Muscle layer of colon (tissue), 2 donors: Measurements from ENCODE around the gene CHCHD6.

ENCODE experiments used
- H3K27ac ChIP-seq: one replicate; pipeline ENCODE4 v1.7.0; 2013; ENCODE audit warnings: low read depth, mild to moderate bottlenecking, low read length, moderate library complexity
- H3K27me3 ChIP-seq, 2 donors: one replicate each; pipeline ENCODE4 v1.7.0; 2013; ENCODE audit warnings: low read length in 2 of 2, mild to moderate bottlenecking in 2 of 2; ENCODE audit not compliant: insufficient read depth in 2 of 2, control insufficient read depth in 1 of 2
- H3K36me3 ChIP-seq: one replicate; pipeline ENCODE4 v1.7.0; 2013; ENCODE audit warnings: mild to moderate bottlenecking, low read length; ENCODE audit not compliant: insufficient read depth
- H3K4me1 ChIP-seq: one replicate; pipeline ENCODE4 v1.7.0; 2013; ENCODE audit warnings: mild to moderate bottlenecking, low read length; ENCODE audit not compliant: insufficient read depth
- H3K4me3 ChIP-seq, 2 donors: one replicate each; pipeline ENCODE4 v1.7.0; 2013; ENCODE audit warnings: low read length in 2 of 2, low read depth in 1 of 2, mild to moderate bottlenecking in 1 of 2, moderate library complexity in 1 of 2
- H3K9ac ChIP-seq: one replicate; pipeline ENCODE4 v1.7.0; 2013; ENCODE audit warnings: low read length
- H3K9me3 ChIP-seq: one replicate; pipeline ENCODE4 v1.7.0; 2013; ENCODE audit warnings: mild to moderate bottlenecking, low read length
- donor health status: abdominal sarcoma.
- donor health status: Adenocarcinoma of cecum.

Gene CHCHD6

DNA sequence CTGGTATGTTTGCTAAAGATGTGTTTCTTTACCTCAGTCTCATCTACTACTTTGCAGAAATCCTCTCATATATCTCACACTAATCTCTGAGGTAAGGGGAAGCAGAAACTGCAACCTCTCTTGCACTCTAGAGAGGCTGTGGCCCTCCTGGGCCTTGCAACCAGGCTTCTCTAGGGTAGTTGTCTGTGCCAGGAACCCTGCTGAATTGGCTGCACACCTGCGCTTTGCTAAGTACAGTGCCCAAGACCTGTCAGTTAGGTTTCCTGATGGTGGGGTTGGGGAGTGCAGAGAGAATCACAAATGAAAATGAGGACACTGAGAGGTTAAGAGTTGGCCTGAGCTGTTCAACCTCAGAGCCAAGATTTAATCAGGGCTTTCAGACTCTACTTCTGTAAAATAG lies 161.7 kb downstream of the CHCHD6 start:
- H3K4me3 ChIP-seq, result no peak overlapping the region
- H3K4me1 ChIP-seq, result no peaks in the 10 kb centered on the region
- H3K36me3 ChIP-seq, result no peaks in the 10 kb centered on the region
- H3K27me3 ChIP-seq, result no peaks in the 10 kb centered on the region
- H3K27ac ChIP-seq, result no peak overlapping the region
- no peak overlapping the region for H3K9ac ChIP-seq
- H3K9me3 ChIP-seq, result no peaks in the 10 kb centered on the region

DNA sequence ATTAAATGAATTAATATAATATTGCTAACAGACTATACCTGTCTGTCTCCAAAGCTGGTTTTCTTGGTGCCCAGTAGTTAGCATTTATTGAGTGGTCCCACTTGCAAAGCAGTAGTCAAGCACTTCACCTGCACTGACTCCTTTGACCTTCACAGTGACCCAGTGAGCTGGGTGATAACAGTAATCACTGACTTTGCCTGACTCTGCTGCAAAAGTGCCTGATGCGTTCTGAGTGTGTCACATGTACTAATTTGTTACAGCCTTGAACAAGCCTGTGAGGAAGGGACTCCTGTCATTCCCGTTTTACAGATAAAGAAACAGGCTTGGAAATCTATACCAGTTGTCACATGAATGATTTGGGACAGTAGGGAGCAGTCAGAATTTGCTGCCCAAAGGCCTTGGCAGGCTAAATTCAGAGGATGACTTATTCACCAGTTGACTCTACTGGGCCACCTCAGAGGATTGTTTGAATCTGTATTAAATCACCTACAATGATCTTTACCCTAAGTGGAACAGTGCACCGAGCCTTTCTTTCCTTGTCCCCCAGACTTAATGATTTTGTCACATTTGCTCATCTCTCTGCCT lies 162.2 kb downstream of the CHCHD6 start:
- H3K27ac ChIP-seq, result no peak overlapping the region
- no peak overlapping the region for H3K9ac ChIP-seq
- H3K4me3 ChIP-seq, result no peak overlapping the region
- H3K36me3 ChIP-seq, result no peaks in the 10 kb centered on the region
- H3K9me3 ChIP-seq, result no peaks in the 10 kb centered on the region
- no peaks in the 10 kb centered on the region for H3K27me3 ChIP-seq
- H3K4me1 ChIP-seq, result no peaks in the 10 kb centered on the region

DNA sequence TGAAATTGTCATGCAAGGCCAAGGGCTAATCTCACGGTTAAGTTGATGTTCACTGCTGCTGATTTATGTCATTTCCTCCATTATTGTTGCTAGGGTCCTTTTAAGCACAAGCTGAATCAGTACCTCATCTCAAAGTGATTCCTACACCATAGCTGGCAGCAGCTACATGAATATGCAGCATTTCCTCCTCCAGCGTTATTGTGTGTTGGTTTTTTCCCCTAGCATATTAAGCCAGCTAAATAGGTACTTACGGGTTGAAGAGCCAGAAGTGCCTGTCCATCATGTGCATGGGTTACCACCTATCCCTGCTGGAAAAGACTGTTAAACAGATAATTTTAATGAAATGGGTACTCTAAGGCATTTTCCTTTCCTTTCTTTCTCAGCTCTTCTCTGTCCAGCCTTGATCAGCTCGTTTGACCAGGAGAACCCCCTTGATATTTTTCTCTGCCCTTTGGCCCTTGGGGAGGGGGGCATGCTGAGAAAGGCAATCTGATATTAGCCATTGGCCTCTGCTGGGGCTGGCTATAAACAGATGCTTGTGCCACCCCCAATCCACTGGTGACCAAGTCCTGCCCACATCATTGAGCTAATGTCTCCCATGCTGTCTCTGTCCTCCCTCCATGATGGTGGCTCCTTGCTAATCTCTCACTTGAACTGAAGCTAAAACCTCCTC lies 163.3 kb downstream of the CHCHD6 start:
- no peaks in the 10 kb centered on the region for H3K36me3 ChIP-seq
- H3K4me1 ChIP-seq, result no peaks in the 10 kb centered on the region
- no peak overlapping the region for H3K4me3 ChIP-seq
- no peaks in the 10 kb centered on the region for H3K27me3 ChIP-seq
- no peaks in the 10 kb centered on the region for H3K9me3 ChIP-seq
- H3K9ac ChIP-seq, result no peak overlapping the region
- H3K27ac ChIP-seq, result no peak overlapping the region

DNA sequence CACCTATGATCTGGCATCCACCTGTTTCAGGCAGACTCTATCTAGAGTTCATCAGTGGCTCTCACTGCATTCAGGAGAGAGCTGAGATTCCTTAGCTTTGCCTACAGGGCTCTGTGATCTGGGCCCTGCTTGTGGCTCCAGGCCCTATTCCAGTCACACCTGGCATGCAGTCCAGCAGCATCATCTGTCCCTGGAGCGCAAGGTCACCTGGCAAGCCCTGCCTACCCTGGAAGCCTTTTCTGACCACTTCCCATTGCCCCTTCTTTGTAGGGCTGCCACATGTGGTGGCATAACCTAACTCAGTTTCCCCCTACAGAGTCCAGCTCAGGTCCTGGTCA lies 163.8 kb downstream of the CHCHD6 start:
- Histone ChIP-seq H3K4me3 (no peak overlapping the region), H3K36me3 (peaks cover 5% of the 10 kb centered on the region), H3K4me1 (no peaks in the 10 kb centered on the region), H3K27ac (no peak overlapping the region), H3K9me3 (no peaks in the 10 kb centered on the region), H3K27me3 (no peaks in the 10 kb centered on the region), H3K9ac (no peak overlapping the region)

DNA sequence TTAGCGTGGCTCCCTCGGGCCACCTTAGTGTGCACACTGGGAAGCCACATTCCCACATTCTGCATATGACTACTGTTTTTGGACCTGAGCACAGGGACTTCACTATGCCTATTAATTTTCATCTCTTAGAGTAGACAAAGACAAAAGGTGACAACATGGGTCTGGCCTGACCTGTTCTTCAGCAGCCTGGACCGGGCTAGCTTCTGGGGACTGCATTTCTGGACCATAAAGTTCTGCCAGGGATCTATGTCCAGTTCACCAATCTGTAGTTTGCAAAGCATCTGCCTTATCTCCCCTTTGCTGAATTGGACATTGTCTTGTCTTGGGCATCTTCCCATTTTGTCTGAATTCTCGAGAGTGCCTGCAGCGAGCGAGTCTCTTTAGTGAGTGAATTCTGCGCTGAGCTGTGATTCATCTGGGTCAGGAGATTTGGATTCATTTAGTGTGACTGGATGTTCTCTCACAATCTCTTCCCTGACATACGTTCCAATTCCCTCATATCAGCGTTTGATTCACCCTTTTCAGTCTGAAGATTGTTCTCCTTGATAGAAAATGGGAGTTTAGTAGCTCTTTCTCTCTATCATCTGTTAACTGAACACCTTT lies 166.7 kb downstream of the CHCHD6 start:
- Histone ChIP-seq H3K36me3 (peaks cover 6% of the 10 kb centered on the region), H3K9me3 (no peaks in the 10 kb centered on the region), H3K27me3 (no peaks in the 10 kb centered on the region), H3K9ac (no peak overlapping the region), H3K27ac (no peak overlapping the region), H3K4me1 (no peaks in the 10 kb centered on the region), H3K4me3 (no peak overlapping the region)

DNA sequence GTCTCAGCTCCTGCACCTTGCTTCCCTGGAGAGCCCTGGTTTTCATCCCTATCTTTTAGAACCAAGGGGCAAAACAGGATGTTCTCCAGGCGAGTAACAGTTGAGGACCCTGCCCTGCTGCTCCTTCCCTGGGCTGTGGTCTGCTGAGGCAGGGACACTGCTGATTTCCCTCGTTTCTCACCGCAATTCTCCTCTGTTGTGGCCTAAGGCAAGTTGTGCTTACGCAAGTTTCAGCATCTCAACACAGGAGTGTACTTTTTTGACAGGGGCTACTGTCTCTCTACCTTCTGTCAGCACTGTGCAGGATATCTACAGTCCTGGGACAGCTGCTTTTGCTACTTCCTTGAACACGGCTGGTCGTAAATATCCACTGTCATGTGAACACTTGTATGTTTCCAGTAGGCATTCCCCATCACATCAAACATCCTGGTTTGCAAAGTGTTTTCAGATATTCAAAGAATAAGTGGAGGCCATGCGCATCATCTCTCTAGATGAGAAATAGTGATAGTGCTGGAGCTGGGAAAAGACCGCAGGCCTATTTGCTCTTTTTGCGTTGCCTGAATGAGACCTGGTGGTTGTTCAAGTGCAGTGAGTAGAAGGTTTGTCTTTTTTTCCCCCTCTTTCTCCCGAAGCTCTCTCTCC lies 168.8 kb downstream of the CHCHD6 start:
- Histone ChIP-seq H3K4me3 (no peak overlapping the region), H3K9me3 (no peaks in the 10 kb centered on the region), H3K9ac (no peak overlapping the region), H3K36me3 (peaks cover 6% of the 10 kb centered on the region), H3K27me3 (no peaks in the 10 kb centered on the region), H3K4me1 (no peaks in the 10 kb centered on the region), H3K27ac (no peak overlapping the region)

DNA sequence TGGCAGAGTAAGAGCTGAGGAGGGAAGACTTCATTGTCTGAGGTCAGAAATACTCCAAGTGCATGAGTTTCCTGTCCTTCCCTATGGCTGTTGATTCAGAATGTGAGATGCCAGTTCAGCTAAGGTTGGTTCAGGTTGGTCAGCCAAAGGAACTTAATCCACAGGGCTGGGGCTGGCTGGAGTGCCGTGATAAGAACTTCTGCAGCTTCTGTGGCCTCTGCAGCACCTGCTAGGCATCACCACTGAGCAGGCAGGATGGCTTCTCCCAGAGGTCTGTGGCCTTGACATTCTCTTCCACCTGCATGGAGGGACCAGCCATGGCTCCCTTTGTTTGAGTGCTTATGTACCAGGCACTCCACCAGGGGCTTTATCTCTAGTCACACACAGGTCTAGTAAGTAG lies 169.4 kb downstream of the CHCHD6 start:
- Histone ChIP-seq H3K4me1 (no peaks in the 10 kb centered on the region), H3K36me3 (peaks cover 6% of the 10 kb centered on the region), H3K9me3 (no peaks in the 10 kb centered on the region), H3K27ac (no peak overlapping the region), H3K9ac (no peak overlapping the region), H3K27me3 (no peaks in the 10 kb centered on the region), H3K4me3 (no peak overlapping the region)

DNA sequence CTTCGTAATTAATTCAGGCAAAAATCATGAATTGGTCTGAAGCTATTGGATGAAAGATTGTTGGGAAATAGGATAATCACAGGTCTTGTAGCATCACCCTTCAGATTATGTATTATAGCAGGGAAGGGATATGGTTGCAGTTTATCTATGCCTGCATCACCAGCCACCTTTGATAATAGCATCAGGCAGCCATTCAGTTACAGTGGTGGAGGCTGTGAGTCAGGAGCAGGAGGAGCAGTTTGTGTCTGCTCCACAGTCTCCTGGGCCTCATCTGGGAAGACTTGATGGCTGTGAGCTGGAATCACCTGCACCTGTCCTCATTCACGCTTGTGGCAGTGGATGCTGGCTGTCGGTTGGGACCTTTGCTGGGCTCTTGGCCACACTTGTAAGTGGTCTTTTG lies 174.6 kb downstream of the CHCHD6 start:
- Histone ChIP-seq H3K27me3 (no peaks in the 10 kb centered on the region), H3K9me3 (no peaks in the 10 kb centered on the region)

DNA sequence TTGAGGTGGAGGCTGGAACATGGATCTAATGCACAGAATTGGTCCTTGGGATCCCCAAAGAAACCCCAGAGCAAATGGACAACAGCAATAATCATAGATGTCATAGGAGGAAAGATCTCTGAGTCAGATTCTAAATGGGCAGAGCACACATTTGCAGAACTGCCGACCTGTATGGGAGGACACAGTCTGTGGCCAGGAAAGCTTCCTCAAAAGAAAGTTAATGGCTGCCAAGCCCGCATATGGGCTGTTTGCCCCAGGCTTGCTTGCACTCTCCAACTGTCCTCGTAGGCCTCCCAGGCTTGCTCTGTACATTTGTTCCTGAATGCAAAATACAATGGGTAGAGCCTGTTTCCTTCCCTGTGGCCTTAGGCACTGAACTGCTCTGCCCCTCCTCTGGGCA lies 176.9 kb downstream of the CHCHD6 start:
- no peaks in the 10 kb centered on the region for H3K36me3 ChIP-seq

More for the DNA sequence above, 174.6 kb downstream of the CHCHD6 start:
- H3K27ac ChIP-seq, result no peak overlapping the region
- no peak overlapping the region for H3K4me3 ChIP-seq
- H3K4me1 ChIP-seq, result no peaks in the 10 kb centered on the region
- H3K36me3 ChIP-seq, result no peaks in the 10 kb centered on the region
- H3K9ac ChIP-seq, result no peak overlapping the region

DNA sequence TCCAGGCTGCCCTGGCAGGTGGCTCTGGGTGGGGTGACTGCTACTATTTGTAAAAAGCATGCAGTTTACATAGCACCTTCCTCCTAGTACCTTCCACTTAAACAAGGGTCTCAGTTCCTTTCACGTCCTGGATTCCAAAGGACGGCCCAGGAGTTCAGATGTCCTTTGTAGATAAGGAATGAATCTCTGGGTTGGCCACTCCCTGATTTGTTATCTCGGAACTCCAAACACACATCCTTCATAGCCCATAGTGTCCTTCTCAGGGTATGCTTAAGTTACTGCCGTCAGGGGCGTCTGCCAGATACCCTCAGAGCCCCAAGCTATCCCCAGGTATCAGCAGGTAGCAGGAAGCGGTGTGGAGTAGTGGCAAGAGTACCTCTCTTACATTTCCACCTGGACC lies 177.8 kb downstream of the CHCHD6 start:
- H3K9me3 ChIP-seq, result no peaks in the 10 kb centered on the region
- H3K9ac ChIP-seq, result no peak overlapping the region
- no peak overlapping the region for H3K4me3 ChIP-seq
- H3K4me1 ChIP-seq, result no peaks in the 10 kb centered on the region
- H3K27ac ChIP-seq, result no peak overlapping the region
- H3K36me3 ChIP-seq, result no peaks in the 10 kb centered on the region
- H3K27me3 ChIP-seq, result no peaks in the 10 kb centered on the region

More for the DNA sequence above, 176.9 kb downstream of the CHCHD6 start:
- no peak overlapping the region for H3K27ac ChIP-seq
- H3K4me1 ChIP-seq, result no peaks in the 10 kb centered on the region
- H3K9ac ChIP-seq, result no peak overlapping the region
- H3K9me3 ChIP-seq, result no peaks in the 10 kb centered on the region
- no peak overlapping the region for H3K4me3 ChIP-seq
- H3K27me3 ChIP-seq, result no peaks in the 10 kb centered on the region

DNA sequence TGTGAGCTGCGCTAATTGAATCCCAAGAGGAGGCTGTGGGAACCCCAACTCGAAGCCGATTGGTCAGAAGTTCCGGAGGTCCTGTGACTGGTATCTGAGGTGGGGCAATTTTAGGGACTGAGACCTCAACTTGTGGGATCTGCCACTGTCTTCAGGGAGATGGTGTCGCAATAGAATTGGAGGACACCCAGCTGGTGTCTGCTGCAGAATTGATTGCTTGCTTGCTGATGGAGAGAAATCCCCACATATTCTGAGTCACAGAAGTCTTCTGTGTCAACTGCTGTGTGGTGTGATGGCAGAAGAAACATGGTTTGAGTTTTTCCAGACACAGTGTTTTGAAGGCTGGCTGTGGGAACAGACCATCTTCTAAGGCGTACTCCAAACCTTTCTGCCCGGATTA lies 179.2 kb downstream of the CHCHD6 start:
- Histone ChIP-seq H3K36me3 (no peaks in the 10 kb centered on the region), H3K4me1 (no peaks in the 10 kb centered on the region), H3K4me3 (no peak overlapping the region), H3K9me3 (no peaks in the 10 kb centered on the region), H3K27me3 (no peaks in the 10 kb centered on the region), H3K27ac (no peak overlapping the region), H3K9ac (no peak overlapping the region)
